Neural crest cell (in vitro differentiated cells): ENCODE measurements around the gene JPH3. TPM values are rescaled to one million over a fixed set of nuclear protein-coding genes. Genes with fewer than 3 reads are reported as not detected.

Experiments
- DNase-seq: peaks from one replicate; pipeline ENCODE4 v3.0.0; 2021; ENCODE audit warnings: low read depth, mixed read lengths, low spot score
- H3K27ac Mint-ChIP-seq: one replicate; pipeline ENCODE4 v1.8.0; 2021; ENCODE audit warnings: mild to moderate bottlenecking, mixed read lengths; ENCODE audit not compliant: unreplicated experiment
- H3K27me3 Mint-ChIP-seq: 2 replicates; pipeline ENCODE4 v1.8.0; 2021; ENCODE audit warnings: low read depth, mild to moderate bottlenecking, mixed read lengths
- H3K36me3 Mint-ChIP-seq: 2 replicates; pipeline ENCODE4 v1.8.0; 2021; ENCODE audit warnings: low read depth, mild to moderate bottlenecking, mixed read lengths
- H3K4me1 Mint-ChIP-seq: 2 replicates; pipeline ENCODE4 v1.8.0; 2021; ENCODE audit warnings: mixed read lengths
- H3K4me3 Mint-ChIP-seq: one replicate; pipeline ENCODE4 v1.8.0; 2021; ENCODE audit warnings: mild to moderate bottlenecking, mixed read lengths
- H3K9me3 Mint-ChIP-seq: 2 replicates; pipeline ENCODE4 v1.8.0; 2021; ENCODE audit warnings: mixed read lengths
- total RNA-seq: library from RNA; stranded (reverse); gene quantifications from 2 replicates; pipeline ENCODE4 v1.2.1, GENCODE V29; 2021
- TF ChIP-seq, protein P1 (sequence below): fragments of 200-600 bp; sonication (generic); conservative IDR thresholded peaks from 2 replicates; pipeline ENCODE4 v1.5.0; 2021; ENCODE audit warnings: antibody characterized with exemption, mild to moderate bottlenecking

Gene JPH3
- total RNA-seq, 1 donor from 2014 or later: 9.1 TPM

DNA sequence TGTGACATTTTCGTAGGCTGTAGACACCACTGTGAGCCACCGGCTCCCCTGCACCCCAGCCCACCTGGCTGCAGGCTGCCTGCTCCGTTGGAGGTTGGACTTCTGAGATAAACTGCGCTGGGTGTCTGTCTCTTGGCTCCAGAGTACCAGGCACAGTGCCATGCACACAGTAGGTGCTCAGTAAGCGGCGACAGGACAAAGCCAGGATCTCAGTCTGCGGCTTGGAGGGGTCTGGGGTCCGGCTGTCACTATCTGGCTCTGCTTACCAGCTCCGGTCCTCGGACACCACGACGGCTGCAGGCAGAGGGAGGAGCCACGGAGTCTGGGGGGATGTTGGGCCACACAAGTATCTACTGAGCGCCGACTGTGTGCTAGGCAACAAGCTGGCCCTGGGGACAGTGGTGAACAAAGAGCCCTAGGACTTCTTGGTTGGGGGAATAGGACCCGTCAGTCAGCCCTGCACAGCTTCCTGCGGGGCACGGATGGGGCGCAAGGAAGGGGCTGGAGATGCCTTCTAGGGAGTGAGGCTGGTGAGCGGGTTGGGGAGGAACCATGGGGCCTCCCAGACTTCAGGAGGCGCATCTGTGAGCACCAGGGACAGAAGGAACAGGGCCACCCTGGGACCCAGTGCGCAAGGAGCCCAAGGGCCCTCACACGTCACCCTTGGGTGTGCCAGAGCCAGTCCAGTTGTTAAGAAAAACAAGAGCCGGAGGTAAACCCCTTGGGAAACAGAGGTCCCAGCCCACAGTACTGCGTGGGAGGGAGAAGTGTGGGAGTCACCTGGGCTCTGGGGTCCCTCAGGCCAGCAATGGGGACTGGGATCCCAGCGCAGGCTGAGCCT, 17.3 kb downstream of the JPH3 start:
- Mint-ChIP-seq H3K4me1 (no peaks in the 10 kb centered on the region), H3K9me3 (no peaks in the 10 kb centered on the region), H3K27me3 (no peaks in the 10 kb centered on the region), H3K36me3 (no peaks in the 10 kb centered on the region), H3K4me3 (no peak overlapping the region), H3K27ac (no peak overlapping the region)
- TF ChIP-seq, protein P1, sequence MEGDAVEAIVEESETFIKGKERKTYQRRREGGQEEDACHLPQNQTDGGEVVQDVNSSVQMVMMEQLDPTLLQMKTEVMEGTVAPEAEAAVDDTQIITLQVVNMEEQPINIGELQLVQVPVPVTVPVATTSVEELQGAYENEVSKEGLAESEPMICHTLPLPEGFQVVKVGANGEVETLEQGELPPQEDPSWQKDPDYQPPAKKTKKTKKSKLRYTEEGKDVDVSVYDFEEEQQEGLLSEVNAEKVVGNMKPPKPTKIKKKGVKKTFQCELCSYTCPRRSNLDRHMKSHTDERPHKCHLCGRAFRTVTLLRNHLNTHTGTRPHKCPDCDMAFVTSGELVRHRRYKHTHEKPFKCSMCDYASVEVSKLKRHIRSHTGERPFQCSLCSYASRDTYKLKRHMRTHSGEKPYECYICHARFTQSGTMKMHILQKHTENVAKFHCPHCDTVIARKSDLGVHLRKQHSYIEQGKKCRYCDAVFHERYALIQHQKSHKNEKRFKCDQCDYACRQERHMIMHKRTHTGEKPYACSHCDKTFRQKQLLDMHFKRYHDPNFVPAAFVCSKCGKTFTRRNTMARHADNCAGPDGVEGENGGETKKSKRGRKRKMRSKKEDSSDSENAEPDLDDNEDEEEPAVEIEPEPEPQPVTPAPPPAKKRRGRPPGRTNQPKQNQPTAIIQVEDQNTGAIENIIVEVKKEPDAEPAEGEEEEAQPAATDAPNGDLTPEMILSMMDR: no peak
- no peak for DNase-seq

DNA sequence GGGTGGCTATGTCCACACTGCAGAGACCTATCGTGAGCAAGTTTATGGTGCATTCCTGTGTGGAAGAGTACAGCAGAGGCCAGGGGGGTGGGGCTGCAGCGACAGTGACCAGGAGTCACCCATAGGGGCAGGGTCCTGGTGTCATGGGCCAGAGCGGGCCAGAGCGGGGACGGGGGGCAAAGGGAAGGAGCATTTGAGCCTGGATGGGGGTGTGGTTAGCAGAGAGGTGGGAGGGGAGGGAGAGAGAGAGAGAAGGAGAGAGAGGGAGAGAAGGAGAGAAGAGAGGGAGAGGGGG, 17.8 kb downstream of the JPH3 start:
- Mint-ChIP-seq H3K4me1 (no peaks in the 10 kb centered on the region), H3K27ac (no peak overlapping the region), H3K36me3 (no peaks in the 10 kb centered on the region), H3K27me3 (no peaks in the 10 kb centered on the region), H3K9me3 (no peaks in the 10 kb centered on the region), H3K4me3 (no peak overlapping the region)
- DNase-seq: no peak
- TF ChIP-seq, protein P1: no peak

DNA sequence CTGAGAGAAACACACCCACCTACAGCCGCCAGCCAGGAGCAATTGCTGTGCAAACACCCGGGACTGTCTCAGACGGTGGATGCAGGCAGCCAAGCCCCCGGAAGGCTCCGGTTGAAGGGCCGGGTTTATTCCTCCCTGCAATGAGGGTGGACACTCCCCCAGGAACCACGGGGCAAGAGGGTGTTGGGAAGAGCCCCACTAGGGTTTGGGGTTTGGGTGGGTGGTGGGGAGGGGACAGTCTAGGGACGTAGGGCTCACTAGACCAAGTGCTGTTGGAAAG, 19.2 kb downstream of the JPH3 start:
- no peak for DNase-seq
- H3K9me3 Mint-ChIP-seq: no peaks in the 10 kb centered on the region
- H3K27ac Mint-ChIP-seq: no peak overlapping the region
- H3K27me3 Mint-ChIP-seq: no peaks in the 10 kb centered on the region
- no peaks in the 10 kb centered on the region for H3K36me3 Mint-ChIP-seq
- TF ChIP-seq, protein P1: no peak
- no peaks in the 10 kb centered on the region for H3K4me1 Mint-ChIP-seq
- no peak overlapping the region for H3K4me3 Mint-ChIP-seq

- no peaks in the 10 kb centered on the region for H3K36me3 Mint-ChIP-seq
- H3K4me1 Mint-ChIP-seq: no peaks in the 10 kb centered on the region
- DNase-seq: no peak
- TF ChIP-seq, protein P1: no peak
- no peaks in the 10 kb centered on the region for H3K27me3 Mint-ChIP-seq
- no peaks in the 10 kb centered on the region for H3K9me3 Mint-ChIP-seq
- H3K27ac Mint-ChIP-seq: no peak overlapping the region
- H3K4me3 Mint-ChIP-seq: no peak overlapping the region
These were observed 19.8 kb downstream of the JPH3 start for GRCh38 chr16:87621976-87622713.

DNA sequence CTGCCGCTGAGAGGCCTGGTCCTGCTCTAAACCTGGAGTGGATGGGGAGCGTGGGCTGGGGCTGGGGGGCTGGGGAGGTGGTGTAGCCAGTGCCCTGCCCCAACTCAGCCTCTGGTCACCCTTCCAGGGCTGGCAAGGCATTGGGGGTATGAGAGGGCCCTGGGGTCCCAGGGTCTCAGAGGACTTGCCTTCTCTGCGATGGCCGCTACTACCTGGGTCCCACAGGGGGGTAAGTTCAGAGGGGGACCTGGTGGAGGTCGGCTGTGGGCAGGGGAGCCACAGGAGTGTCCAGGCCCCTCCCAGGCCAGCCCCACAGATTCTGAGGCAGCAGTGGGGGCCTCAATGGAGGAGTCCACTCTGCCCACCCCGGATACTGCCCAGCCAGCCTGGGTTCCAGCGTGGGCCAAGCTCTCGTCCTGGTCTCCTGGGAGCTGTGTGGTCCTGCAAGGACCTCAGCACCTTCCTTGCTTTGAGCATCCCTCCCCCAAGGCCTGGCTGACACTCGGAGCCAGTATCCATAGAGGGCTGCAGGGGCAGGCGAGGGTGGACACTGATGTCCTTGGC, 20.5 kb downstream of the JPH3 start:
- TF ChIP-seq, protein P1: no peak

More for the DNA sequence above, 20.5 kb downstream of the JPH3 start:
- Mint-ChIP-seq H3K36me3 (no peaks in the 10 kb centered on the region), H3K4me1 (no peaks in the 10 kb centered on the region), H3K4me3 (no peak overlapping the region), H3K27ac (no peak overlapping the region), H3K9me3 (no peaks in the 10 kb centered on the region), H3K27me3 (no peaks in the 10 kb centered on the region)
- DNase-seq: no peak
